ENCODE results near the gene GATA5.

GATA5 gene

DNA sequence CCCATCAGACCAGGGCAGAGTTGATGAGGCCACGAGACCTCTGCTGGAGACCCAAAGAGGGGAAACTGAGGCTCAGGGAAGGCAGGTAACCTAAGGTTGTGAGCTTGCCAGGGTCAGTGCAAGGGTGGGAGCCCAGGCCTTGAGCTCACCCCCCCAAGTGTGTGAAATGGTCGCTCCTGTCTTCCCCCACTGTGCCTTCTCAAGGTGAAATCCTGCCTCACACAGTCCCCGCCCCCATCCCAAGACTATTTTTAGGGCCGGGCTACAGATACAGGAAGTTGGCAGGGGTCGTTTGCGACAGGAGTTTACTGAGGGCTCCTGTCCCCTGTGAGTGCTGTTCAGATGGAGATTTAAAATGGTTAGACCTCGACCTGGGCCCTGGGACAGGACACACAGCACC, 18.7 kb upstream of the GATA5 start:
- Histone ChIP-seq H3K4me1 (ENCODE audit: control insufficient read depth, insufficient read depth, low read length) (no peaks in the 10 kb centered on the region), H3K4me3 (ENCODE audit: low read depth, low read length) (no peak overlapping the region), H3K9me3 (ENCODE audit: control insufficient read depth, insufficient read depth, low read depth, low read length) (no peaks in the 10 kb centered on the region), H3K27ac (ENCODE audit: extremely low read depth, low read depth, low read length) (no peak overlapping the region), H3K36me3 (ENCODE audit: control insufficient read depth in 2 of 2, insufficient read depth in 1 of 2, low read length in 2 of 2) (no peaks in the 10 kb centered on the region)
- TF ChIP-seq GLIS2 (tag by site-specific recombination; IDR thresholded peaks at IDR 0.05) (no peak), SP7 (tag by site-specific recombination; IDR thresholded peaks at IDR 0.05) (no peak), ZNF133 (tag by site-specific recombination; IDR thresholded peaks at IDR 0.05) (no peak), FEZF1 (tag by site-specific recombination; IDR thresholded peaks at IDR 0.05) (no peak), SETDB1 (IDR thresholded peaks at IDR 0.05; ENCODE audit: insufficient read length, low read length) (no peak), ZNF184 (tag by site-specific recombination; IDR thresholded peaks at IDR 0.05) (no peak)
- TF ChIP-seq, protein P1, sequence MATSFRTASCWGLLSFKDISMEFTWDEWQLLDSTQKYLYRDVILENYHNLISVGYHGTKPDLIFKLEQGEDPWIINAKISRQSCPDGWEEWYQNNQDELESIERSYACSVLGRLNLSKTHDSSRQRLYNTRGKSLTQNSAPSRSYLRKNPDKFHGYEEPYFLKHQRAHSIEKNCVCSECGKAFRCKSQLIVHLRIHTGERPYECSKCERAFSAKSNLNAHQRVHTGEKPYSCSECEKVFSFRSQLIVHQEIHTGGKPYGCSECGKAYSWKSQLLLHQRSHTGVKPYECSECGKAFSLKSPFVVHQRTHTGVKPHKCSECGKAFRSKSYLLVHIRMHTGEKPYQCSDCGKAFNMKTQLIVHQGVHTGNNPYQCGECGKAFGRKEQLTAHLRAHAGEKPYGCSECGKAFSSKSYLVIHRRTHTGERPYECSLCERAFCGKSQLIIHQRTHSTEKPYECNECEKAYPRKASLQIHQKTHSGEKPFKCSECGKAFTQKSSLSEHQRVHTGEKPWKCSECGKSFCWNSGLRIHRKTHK (tag by site-specific recombination; IDR thresholded peaks at IDR 0.05): no peak
- TF ChIP-seq, protein P2, sequence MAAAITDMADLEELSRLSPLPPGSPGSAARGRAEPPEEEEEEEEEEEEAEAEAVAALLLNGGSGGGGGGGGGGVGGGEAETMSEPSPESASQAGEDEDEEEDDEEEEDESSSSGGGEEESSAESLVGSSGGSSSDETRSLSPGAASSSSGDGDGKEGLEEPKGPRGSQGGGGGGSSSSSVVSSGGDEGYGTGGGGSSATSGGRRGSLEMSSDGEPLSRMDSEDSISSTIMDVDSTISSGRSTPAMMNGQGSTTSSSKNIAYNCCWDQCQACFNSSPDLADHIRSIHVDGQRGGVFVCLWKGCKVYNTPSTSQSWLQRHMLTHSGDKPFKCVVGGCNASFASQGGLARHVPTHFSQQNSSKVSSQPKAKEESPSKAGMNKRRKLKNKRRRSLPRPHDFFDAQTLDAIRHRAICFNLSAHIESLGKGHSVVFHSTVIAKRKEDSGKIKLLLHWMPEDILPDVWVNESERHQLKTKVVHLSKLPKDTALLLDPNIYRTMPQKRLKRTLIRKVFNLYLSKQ (tag by site-specific recombination; IDR thresholded peaks at IDR 0.05; ENCODE audit: borderline replicate concordance): no peak
- ChIA-PET CTCF (interaction anchor here (0.7 to 1.2 kb wide), 6 partner anchors 68 to 123 kb away, joined by 3 read pairs; no protein-coding TSS in a partner anchor), POLR2A (no interaction called here)

DNA sequence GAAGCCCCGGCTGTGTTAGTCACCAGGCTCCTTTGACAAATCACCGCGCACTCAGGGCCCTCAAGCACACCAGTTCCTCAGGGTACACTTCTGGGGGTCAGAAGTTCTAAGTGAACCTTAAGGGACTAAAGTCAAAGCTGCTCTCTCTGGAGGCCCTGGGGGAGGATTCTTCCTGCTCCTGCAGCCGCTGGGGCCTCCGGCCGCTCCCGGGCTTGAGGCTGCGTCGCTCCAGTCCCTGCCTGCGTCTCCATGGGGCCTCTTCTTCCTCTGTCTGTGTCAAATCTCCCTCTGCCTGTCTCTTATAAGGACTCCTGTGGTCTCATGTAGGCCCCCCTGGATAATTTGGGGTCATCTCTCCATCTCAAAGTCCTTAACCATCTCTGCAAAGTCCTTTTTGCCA, 18.1 kb upstream of the GATA5 start:
- Histone ChIP-seq H3K36me3 (ENCODE audit: control insufficient read depth in 2 of 2, insufficient read depth in 1 of 2, low read length in 2 of 2) (no peaks in the 10 kb centered on the region), H3K4me1 (ENCODE audit: control insufficient read depth, insufficient read depth, low read length) (no peaks in the 10 kb centered on the region), H3K27ac (ENCODE audit: extremely low read depth, low read depth, low read length) (no peak overlapping the region), H3K9me3 (ENCODE audit: control insufficient read depth, insufficient read depth, low read depth, low read length) (no peaks in the 10 kb centered on the region), H3K4me3 (ENCODE audit: low read depth, low read length) (no peak overlapping the region)
- TF ChIP-seq EGR2 (tag by site-specific recombination; IDR thresholded peaks at IDR 0.05; ENCODE audit: low read depth) (no peak), SALL2 (tag by site-specific recombination; IDR thresholded peaks at IDR 0.05; ENCODE audit: borderline replicate concordance) (no peak), ZNF341 (tag by site-specific recombination; IDR thresholded peaks at IDR 0.05; ENCODE audit: low read depth) (no peak), ZNF677 (tag by site-specific recombination; IDR thresholded peaks at IDR 0.05) (no peak), ZNF776 (tag by site-specific recombination; IDR thresholded peaks at IDR 0.05; ENCODE audit: borderline replicate concordance) (no peak), ZNF350 (tag by site-specific recombination; IDR thresholded peaks at IDR 0.05) (no peak), ZNF23 (tag by site-specific recombination; IDR thresholded peaks at IDR 0.05; ENCODE audit: borderline replicate concordance) (no peak), MEIS1 (CRISPR knock-in tag; IDR thresholded peaks at IDR 0.05; ENCODE audit: borderline replicate concordance) (no peak), HOXA7 (CRISPR knock-in tag; IDR thresholded peaks at IDR 0.05; ENCODE audit: borderline replicate concordance) (no peak)
- TF ChIP-seq, protein P3, sequence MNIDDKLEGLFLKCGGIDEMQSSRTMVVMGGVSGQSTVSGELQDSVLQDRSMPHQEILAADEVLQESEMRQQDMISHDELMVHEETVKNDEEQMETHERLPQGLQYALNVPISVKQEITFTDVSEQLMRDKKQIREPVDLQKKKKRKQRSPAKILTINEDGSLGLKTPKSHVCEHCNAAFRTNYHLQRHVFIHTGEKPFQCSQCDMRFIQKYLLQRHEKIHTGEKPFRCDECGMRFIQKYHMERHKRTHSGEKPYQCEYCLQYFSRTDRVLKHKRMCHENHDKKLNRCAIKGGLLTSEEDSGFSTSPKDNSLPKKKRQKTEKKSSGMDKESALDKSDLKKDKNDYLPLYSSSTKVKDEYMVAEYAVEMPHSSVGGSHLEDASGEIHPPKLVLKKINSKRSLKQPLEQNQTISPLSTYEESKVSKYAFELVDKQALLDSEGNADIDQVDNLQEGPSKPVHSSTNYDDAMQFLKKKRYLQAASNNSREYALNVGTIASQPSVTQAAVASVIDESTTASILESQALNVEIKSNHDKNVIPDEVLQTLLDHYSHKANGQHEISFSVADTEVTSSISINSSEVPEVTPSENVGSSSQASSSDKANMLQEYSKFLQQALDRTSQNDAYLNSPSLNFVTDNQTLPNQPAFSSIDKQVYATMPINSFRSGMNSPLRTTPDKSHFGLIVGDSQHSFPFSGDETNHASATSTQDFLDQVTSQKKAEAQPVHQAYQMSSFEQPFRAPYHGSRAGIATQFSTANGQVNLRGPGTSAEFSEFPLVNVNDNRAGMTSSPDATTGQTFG (tag by site-specific recombination; IDR thresholded peaks at IDR 0.05; ENCODE audit: borderline replicate concordance): no peak
- TF ChIP-seq, protein P4, sequence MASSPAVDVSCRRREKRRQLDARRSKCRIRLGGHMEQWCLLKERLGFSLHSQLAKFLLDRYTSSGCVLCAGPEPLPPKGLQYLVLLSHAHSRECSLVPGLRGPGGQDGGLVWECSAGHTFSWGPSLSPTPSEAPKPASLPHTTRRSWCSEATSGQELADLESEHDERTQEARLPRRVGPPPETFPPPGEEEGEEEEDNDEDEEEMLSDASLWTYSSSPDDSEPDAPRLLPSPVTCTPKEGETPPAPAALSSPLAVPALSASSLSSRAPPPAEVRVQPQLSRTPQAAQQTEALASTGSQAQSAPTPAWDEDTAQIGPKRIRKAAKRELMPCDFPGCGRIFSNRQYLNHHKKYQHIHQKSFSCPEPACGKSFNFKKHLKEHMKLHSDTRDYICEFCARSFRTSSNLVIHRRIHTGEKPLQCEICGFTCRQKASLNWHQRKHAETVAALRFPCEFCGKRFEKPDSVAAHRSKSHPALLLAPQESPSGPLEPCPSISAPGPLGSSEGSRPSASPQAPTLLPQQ (tag by site-specific recombination; IDR thresholded peaks at IDR 0.05): no peak
- CTCF ChIA-PET: interaction anchor here (0.6 to 1.2 kb wide), 5 partner anchors 67 to 356 kb away, joined by 3 read pairs; no protein-coding TSS in a partner anchor
- POLR2A ChIA-PET: no interaction called here

Measured in HEK293 (cell line).